ENCODE measurements around the gene MC3R.

MC3R gene

GRCh38 chr20:56249956-56250355 lies 1.4 kb downstream of the MC3R start:
- DNase-seq (ENCODE audit: low read depth): no peak

GRCh38 chr20:56257604-56258003 lies 9.1 kb downstream of the MC3R start:
- DNase-seq (ENCODE audit: low read depth): no peak

GRCh38 chr20:56259948-56260347 lies 11.4 kb downstream of the MC3R start:
- DNase-seq (ENCODE audit: low read depth): no peak

- DNase-seq (ENCODE audit: low read depth): no peak
Measured at GRCh38 chr20:56268536-56268935, 20.0 kb downstream of the MC3R start.

GRCh38 chr20:56271974-56272373 lies 23.4 kb downstream of the MC3R start:
- no peak for DNase-seq (ENCODE audit: low read depth)

GRCh38 chr20:56273491-56273890 lies 25.0 kb downstream of the MC3R start:
- no peak for DNase-seq (ENCODE audit: low read depth)

GRCh38 chr20:56274156-56274555 lies 25.6 kb downstream of the MC3R start:
- no peak for DNase-seq (ENCODE audit: low read depth)

GRCh38 chr20:56278196-56278595 lies 29.7 kb downstream of the MC3R start:
- DNase-seq (ENCODE audit: low read depth): no peak

GRCh38 chr20:56285496-56285895 lies 37.0 kb downstream of the MC3R start:
- DNase-seq (ENCODE audit: low read depth): no peak

GRCh38 chr20:56289652-56290051 lies 41.1 kb downstream of the MC3R start:
- DNase-seq (ENCODE audit: low read depth): no peak

- DNase-seq (ENCODE audit: low read depth): no peak
Measured at GRCh38 chr20:56299362-56299761, 50.8 kb downstream of the MC3R start.
